IPS-18c (cell line): ENCODE data around the gene RMND5A.

Source experiments
- H3K4me3 ChIP-seq: 2 replicates; pipeline ENCODE4 v1.7.0; 2013; ENCODE audit warnings: low read depth, mild to moderate bottlenecking, low read length, moderate library complexity; ENCODE audit not compliant: insufficient read depth
- H3K9me3 ChIP-seq: one replicate; pipeline ENCODE4 v1.6.1; 2013; ENCODE audit warnings: mild to moderate bottlenecking, low read length, moderate library complexity; ENCODE audit not compliant: control insufficient read depth, insufficient read depth

Gene RMND5A

DNA sequence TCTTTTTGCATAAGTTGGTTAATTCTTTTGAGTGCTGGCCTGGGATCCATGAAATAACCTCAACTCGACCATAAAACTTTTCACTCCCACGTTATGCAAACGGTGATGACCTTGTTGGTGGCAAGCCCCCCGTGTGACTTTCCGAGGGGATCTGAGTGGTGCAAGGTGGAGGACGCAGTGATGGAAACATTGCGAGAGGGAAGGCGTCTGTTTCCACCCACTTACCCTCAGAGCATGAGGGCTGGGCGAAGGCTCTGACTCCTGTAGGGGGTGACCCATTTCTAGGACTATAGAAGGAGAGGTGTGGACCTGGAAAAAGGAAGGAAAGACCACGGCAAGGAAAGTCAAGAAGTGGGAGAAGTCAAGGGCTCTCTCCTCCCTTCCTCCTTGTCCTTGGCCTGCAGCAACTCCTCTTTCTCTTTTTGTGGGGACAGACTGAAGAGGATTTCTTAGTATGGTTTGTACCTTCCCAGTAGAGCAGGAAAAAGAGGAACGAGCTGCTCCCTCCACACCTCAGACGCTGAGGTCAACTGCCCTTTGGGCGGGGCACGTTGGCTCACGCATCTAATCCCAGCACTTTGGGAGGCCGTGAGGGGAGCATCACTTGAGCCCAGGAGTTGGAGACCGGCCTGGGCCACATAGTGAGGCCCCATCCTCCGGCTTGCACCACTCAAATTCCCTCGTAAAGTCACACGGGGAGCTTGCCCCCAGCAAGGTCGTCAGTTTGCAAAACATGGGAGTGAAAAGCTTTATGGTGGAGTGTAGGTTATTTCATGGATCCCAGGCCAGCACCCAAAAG is 86.2 kb downstream of the RMND5A start:
- Histone ChIP-seq H3K4me3 (no peak overlapping the region), H3K9me3 (no peaks in the 10 kb centered on the region)

DNA sequence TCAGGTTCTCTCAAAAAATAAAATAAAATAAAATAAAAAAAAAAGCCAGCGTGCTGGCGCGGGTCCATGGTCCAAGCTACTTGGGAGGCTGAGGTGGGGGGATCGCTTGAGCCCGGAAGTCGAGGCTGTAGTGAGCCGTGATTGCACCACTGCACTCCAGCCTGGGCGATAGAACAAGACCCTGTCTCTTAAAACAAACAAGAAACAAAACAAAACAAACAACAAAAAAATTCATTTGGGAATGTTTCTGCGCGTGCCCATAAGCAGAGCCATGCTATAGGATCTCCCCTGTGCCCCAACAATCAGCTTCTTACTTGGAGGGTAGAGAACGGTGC is 87.0 kb downstream of the RMND5A start:
- H3K9me3 ChIP-seq, result no peaks in the 10 kb centered on the region
- H3K4me3 ChIP-seq, result peak overlapping the region; percentile 57; the same call in 1 of the 2 replicates

DNA sequence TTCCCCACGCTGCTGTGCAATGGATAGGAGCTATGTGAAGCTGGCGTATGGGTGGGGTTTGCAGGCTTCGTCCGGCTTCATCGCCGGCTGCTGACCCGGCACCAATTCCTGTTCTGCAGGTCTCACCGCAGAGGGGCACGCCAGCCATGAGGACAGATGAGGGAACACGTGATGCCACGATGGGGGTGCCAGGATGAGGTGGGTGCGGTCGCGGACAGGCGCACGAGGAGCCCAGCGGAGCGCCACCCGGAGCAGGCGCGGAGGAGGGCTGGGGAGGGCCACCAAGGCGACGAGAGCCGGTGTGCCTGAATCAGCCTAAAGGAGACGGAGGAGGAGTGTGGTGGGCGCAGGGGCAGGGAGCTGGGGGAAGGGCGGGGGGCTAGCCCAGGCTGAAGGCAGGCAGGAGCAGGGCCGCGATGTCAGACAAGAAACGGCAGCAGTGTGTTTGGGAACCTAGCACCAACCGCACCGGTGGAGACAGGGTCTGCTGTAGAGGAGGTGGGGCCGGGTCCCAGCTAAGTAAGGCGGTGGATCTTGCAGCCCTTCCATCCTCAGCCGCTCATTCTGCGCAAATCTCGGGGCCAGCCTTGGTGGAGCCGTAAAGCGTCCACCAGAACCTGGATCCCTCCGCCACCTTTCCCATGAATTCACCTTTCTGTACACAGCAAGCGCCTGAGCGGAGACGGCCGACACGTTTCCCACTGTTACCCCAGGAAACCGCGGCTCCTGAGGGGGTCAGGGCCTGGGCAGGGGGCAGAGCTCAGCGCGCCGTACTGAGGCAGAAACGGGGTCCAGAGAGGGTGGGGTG is 87.6 kb downstream of the RMND5A start:
- Histone ChIP-seq H3K9me3 (no peaks in the 10 kb centered on the region), H3K4me3 (peak overlapping the region; percentile 57)

DNA sequence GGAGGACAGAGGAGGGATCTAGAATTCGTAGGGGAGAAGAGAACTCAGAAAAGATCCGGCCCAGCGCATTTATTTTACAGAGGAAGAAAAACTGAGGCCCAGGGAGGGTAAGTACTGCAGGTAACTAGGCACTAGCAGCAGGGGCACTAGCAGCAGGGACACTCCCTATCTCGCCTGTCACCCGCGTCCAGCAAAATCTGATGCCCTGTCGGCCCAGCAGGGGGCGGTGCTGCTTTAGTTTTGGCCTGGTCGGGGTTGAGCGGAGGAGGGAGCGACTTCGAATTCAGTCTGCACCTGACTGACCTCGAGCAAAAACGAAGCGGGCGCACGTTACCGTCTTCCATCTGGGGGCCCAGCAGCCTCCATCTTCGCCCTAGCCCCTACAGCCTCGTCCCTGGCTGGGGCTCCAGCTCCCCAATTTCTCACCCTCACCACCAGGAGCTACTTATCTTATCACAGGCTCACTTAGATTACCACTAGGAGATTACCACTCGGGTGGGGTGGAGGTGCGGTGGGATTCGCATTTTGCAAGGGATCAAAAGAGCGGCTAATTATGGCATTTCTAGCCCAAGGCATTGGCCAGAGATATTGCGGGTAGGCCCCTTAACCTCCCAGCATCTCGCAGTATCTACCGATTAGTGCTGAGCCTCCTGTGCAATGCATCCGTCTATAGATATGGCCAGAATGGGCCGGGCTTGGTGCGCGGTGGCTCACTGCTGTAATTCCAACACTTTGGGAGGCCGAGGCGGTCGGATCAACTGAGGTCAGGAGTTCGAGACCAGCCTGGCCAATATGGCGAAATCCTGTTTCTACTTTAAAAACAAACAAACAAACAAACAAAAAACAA is 88.4 kb downstream of the RMND5A start:
- Histone ChIP-seq H3K9me3 (no peaks in the 10 kb centered on the region), H3K4me3 (peak overlapping the region; percentile 57; the same call in 1 of the 2 replicates)

DNA sequence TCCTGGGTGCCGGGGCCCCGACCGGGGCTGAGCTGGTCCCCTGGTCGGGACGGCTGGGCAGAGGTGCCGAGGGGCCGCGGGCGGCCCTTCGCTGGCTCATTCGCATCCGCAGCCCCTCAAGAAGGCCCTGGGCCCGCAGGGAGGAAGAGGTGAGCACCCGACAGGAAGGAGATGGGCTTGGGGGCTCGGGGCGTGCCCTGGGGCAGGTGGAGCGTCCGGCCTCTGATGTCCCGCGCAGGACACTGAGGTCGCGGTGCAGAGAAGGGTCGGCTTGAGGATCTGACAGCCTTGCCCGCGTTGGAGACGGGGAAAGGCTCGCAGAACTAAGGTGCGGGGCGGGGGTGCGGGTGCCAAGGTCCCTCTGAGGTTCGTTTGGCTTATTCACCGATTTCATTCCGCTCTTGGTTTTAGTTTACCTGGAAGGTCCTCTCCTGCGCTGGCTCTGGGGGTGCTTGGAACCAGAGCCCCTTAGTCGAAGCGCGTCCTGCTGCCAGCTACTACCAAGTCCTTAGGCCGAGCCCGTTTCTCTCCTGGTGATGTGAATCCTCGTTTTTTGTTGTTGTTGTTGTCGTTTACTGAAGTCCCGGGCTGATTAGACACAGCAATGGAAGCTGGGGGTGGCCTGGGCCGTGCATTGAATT is 89.5 kb downstream of the RMND5A start:
- H3K4me3 ChIP-seq, result no peak overlapping the region
- no peaks in the 10 kb centered on the region for H3K9me3 ChIP-seq

DNA sequence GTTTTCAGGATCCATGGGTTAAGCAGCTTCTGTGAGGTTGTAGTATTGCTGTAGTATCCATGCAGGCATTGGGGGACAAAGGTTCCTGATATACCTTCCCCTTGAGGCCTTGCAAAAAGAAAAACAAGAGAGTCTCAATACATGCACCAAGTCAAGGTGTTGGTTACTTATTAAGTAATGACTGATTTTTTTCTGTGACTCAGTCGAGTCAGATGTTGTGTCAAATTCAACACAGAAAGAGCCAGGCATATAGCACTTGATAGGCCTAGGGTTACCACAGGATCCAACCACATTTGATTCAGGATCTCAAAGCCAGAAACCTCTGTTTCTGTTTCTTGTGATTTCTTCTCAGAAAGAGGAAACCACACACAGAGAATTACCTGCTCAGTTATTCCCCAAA is 95.5 kb downstream of the RMND5A start:
- Histone ChIP-seq H3K4me3 (no peak overlapping the region), H3K9me3 (no peaks in the 10 kb centered on the region)

DNA sequence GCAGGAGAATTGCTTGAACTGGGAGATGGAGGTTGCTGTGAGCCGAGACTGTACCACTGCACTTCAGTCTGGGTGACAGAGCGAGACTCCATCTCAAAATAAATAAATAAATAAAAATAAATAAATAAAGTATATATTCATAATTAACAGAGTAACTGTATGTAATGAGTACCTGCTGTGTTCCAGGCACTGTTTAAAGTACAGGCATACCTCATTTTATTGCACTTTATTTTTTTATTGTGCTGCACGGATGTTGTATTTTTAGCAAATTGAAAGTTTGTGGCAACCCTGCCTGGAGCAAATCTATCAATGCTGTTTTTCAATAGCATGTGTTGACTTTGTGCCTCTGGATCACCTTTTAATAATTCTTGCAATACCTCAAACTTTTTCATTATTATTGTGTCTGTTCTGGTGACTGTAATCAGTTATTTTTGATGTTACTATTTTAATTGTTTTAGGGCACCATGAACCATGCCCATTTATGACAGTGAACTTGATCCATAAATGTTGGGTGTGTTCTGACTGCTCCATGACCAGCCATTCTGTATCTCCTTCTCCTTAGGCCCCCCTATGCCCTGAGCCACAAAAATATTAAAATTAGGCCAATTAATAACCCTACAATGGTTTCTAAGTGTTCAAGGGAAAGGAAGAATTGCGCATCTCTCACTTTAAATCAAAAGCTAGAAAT is 98.2 kb downstream of the RMND5A start:
- no peak overlapping the region for H3K4me3 ChIP-seq
- H3K9me3 ChIP-seq, result no peaks in the 10 kb centered on the region

DNA sequence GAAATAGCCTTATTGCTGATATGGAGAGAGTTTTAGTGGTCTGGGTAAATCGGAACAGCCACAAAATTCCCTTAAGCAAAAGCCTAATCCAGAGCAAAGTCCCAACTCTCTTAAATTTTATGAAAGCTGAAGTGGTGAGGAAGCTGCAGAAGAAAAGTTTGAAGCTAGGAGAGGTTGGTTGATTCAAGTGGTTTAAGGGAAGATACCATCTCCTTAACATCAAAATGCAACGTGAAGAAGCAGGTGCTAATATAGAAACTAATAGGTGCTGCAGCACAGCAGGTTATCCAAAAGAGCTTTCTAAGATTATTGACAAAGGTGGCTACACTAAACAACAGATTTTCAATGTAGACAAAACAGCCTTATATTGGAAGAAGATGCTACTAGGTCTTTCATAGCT is 98.9 kb downstream of the RMND5A start:
- H3K9me3 ChIP-seq, result no peaks in the 10 kb centered on the region
- no peak overlapping the region for H3K4me3 ChIP-seq

DNA sequence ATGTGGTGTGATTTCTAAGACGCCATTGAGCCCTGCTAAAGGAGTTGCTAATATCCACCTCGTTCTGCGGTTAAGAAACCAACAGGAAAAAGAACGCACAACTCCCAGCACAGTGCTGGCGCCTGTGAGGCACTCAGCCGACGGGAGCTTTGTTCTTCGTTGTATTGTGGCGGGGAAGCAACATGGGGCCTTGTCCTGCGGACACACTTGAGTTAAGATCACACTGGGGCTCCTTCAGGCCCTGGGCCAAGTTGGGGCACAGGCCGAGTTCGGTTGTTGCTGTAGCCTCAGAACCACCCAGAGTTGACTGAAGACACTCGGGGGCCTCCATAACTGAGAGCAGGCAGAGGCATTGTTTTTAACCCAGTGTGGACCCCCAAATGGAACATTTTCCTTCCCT is 101.2 kb downstream of the RMND5A start:
- H3K4me3 ChIP-seq, result no peak overlapping the region
- H3K9me3 ChIP-seq, result no peaks in the 10 kb centered on the region

DNA sequence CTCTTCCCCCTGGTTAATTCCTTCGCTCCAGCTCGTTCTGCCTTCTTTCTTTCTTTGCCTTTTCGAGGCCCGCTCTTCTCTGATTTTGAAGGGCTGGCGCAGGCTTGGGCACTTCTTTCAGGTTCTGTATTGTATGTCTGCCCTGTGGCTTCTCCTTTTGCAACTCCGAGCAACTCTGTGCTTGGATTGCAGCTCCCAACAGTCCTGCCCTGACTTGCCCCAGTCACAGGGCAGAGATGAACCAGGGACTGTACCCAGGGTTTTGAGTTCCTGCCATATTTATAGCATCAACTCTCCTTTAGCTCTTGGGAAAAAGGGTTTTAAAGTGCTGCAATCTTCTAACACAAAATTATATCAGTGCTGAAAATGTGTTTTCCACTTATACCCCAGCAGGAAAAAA is 101.8 kb downstream of the RMND5A start:
- Histone ChIP-seq H3K9me3 (no peaks in the 10 kb centered on the region), H3K4me3 (no peak overlapping the region)

DNA sequence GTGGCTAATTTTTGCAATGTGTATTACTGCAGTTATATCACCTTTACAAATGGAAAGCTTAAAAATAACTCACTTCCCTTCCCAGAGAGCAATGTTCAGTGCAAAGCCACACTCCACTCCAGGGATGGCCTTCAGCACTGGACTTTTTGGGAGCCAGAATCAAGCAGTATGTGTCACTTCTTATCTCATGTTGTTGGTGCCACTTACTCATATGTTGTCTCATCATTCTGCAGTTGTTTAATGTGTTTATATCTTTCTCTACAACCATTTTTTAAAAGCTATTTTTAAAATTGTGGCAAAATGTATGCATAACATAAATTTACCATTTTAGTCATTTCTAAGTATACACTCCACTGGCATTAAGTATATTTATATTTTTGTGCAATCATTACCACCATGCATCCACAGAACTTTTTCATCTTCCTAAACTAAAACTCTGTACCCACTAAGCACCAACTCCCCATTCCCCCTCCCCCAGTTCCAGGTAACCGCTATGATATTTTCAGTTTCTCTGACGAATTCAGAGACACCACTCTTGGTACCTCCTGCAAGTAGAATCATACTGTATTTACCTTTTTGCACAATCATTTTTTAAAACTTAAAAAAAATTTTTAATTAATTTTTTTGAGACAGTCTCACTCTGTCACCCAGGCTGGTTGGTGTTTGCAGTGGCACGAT is 102.7 kb downstream of the RMND5A start:
- no peaks in the 10 kb centered on the region for H3K9me3 ChIP-seq
- H3K4me3 ChIP-seq, result no peak overlapping the region

DNA sequence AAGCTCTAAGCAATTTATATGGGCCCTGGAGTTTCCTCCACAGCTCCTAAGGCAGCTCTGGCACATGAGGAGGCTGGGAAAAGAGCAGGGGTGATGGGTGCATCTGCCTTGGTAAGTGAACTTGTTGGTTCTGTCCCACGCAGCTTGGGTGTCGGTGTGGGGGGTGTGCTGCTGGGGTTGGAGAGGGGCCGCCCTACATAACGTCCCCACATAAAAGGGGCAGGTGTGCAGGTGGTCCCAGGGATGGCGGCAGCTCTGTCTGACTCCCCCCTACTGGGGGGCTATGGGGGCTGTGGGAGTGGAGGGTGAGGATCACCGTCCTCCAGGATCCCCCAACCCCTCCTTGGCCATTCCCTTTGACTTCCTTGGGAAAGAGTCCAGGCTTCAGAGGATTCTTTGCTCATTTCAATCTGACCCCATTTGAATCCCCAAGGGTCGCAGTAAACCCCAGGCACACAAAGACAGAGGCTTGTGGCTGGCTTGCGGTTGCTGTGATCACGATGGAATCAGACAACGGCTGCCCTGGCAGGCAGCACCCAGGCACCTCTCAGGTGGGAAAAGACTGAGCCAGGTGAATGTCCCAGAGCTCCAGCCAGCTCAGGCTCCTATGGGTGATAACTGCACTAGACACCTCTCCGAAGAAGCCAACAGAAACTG is 105.1 kb downstream of the RMND5A start:
- Histone ChIP-seq H3K9me3 (no peaks in the 10 kb centered on the region), H3K4me3 (no peak overlapping the region)

DNA sequence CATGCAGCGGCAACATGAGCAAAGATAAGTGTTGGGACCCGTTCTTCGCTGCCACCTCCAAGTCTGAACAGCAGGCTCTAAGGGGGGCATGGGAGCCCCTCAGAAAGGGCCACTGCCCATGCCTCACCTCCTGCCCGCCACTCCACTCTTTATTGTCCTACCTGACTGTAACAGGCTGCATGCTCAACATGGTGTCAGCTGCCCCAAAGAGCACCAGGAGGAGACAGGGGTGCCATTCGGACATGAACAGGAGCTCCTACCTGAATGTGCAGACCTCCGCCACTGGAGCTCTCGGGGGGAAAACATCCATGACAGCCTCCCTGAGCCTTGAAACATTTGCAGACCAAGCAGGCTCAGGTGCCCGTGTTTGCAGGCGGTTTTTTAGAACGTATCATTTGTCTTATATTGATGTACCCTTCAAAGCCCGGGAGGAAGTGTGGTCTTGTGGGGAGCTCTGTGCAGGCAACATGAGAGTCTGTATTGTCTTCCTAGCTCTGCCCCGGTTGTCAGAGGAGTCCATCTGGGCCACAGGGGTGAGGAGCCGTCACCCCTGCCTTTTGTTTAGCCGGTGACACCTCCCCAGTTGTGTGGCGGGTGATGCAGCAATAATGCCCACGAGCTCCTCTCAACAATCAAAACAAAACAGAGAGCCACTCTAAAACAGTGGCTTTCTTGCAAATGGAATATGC is 105.7 kb downstream of the RMND5A start:
- Histone ChIP-seq H3K4me3 (no peak overlapping the region), H3K9me3 (no peaks in the 10 kb centered on the region)

DNA sequence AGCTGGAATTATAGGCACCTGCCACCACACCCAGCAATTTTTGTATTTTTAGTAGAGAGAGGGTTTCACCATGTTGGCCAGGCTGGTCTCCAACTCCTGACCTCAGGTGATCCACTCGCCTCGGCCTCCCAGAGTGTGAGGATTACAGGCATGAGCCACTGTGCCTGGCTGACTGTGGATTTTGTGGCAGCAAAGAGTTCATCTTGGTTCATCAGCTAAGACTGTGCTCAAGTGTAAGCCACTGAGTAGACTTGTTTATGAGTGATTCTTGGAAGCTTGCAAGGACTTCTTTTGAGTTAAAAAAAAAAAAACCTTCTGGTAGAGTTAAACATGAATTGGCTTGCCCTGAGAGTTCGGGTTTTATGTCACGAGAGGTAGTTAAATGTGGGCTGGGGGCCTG is 106.9 kb downstream of the RMND5A start:
- Histone ChIP-seq H3K9me3 (no peaks in the 10 kb centered on the region), H3K4me3 (no peak overlapping the region)
